Fibroblast of the aortic adventitia (primary cell): ENCODE data around the gene SNX32. TPM values are rescaled to one million over a fixed set of nuclear protein-coding genes. Genes with fewer than 3 reads are reported as not detected.
"Not testable (repeated sequence)": the region's sequence is repeated elsewhere in the genome, so short reads cannot be mapped to it uniquely, and the experiment has no call there.

Experiments
- DNase-seq: peaks from one replicate; pipeline ENCODE4 v3.0.0-alpha.2; 2010; ENCODE audit warnings: low read depth
- H3K4me3 ChIP-seq: 2 replicates; pipeline ENCODE4 v1.5.1; 2011; ENCODE audit warnings: low read depth, mild to moderate bottlenecking, control low read depth, low read length, moderate library complexity
- CTCF ChIP-seq: IDR thresholded peaks from 2 replicates; pipeline ENCODE4 v1.5.1; 2011; ENCODE audit warnings: mild to moderate bottlenecking, low read length, control low read depth, inconsistent platforms; ENCODE audit not compliant: insufficient read depth
- total RNA-seq: library from RNA; depleted of rRNA; stranded (reverse); fragments of >200 nt; gene quantifications from 2 replicates; pipeline ENCODE4 v1.2.3, GENCODE V29; 2012; ENCODE audit warnings: low replicate concordance

The SNX32 gene
- total RNA-seq, 1 donor: 1.6 TPM

GRCh38 chr11:65842144-65842543, 8.4 kb downstream of the SNX32 start:
- no peak for DNase-seq
- H3K4me3 ChIP-seq: no peak overlapping the region
- TF ChIP-seq CTCF: no peak

GRCh38 chr11:65843811-65844210, 10.0 kb downstream of the SNX32 start:
- TF ChIP-seq CTCF: no peak
- DNase-seq: no peak
- no peak overlapping the region for H3K4me3 ChIP-seq

DNA sequence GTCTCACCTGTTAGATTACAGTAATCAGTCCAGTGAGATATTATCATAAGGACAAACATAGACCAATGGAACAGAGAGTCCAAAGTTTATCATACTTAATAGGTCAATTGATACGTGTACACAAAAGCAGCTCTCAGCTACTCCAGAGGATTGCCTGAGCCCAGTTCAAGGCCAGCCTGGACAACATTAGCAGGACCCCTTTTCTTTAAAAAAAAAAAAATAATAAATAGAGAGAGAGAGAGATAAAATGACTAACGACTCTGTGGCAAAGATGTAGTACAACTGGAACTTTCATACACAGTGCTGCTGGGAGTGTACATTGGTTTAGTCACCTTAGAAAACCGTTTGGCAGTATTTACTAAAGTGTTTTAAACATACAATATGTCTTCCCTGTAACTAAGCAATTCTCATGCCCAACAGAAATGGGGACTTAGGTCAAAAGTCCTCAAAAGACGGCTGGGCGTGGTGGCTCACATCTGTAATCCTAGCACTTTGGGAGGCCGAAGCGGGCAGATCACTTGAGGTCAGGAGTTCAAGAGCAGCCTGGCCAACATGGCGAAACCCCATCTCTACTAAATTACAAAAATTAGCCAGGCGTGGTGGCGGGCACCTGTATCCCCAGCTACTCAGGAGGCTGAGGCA, 10.6 kb downstream of the SNX32 start:
- DNase-seq: no peak
- TF ChIP-seq CTCF: no peak
- no peak overlapping the region for H3K4me3 ChIP-seq

GRCh38 chr11:65847746-65848145, 14.0 kb downstream of the SNX32 start:
- DNase-seq: no peak
- H3K4me3 ChIP-seq: no peak overlapping the region
- no peak for TF ChIP-seq CTCF

DNA sequence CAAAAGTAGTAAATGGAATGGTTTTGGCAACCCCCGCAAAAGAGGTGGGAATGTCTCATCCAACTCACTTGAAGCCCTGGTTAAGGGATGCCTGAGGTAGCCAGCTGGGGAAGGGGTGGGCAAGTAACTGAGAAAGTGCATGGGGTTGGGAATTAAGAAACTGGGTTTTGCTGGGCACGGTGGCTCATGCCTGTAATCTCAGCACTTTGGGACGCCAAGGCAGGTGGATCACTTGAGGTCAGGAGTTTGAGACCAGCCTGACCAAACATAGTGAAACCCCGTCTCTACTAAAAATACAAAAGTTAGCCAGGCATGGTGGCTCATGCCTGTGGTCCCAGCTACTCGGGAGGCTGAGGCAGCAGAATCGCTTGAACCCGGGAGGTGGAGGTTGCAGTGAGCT, 14.9 kb downstream of the SNX32 start:
- DNase-seq, H3K4me3 ChIP-seq: not testable (repeated sequence)

DNA sequence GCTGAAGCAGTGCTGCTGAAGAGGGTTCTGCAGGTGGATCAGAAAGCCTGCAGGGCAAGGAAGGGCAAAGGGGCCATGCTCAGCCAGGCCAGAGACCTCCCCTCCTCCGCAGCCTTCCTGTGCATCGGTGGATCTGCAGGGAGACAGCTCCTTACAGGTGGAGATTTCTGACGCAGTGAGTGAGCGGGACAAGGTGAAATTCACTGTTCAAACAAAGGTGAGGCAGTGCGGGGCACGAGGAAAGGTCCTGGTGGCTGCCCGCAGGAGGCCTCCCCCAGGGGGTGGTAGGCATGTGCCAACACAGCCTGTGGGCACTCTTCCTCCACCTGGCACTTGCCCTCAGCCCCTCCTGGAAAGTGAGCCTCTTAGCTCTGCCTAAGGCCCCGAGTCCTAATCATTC, 15.6 kb downstream of the SNX32 start:
- TF ChIP-seq CTCF: no peak
- H3K4me3 ChIP-seq: no peak overlapping the region
- DNase-seq: no peak

GRCh38 chr11:65849771-65850216, 16.0 kb downstream of the SNX32 start:
- TF ChIP-seq CTCF: no peak
- DNase-seq: no peak
- no peak overlapping the region for H3K4me3 ChIP-seq
